ENCODE results near the gene LRRC53. TPM values are rescaled to one million over a fixed set of nuclear protein-coding genes. Genes with fewer than 3 reads are reported as not detected.

Gene LRRC53
- total RNA-seq, 4 donors from 2014 or later, result not detected

DNA sequence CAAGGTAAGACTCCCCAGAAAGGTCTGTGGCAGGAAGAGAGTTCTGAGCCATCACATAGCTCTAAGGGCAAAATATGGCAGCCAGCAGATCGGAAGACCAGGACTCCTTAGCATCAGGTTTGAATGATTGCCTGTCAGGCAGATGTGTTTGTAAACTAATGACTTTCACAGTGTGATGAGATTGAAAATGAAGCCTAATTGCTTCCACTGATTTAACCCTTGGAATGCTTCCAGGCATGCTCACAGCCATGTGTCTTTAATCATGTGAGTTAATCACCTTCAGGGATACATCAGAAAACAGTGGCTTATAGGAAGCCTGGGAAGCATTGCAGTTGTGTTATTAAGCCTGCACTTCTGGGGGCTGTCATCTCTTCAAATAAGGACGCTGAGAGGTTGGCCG lies 82.8 kb downstream of the LRRC53 start:
- no peak for DNase-seq (ENCODE audit: low spot score)
- TF ChIP-seq, protein P1, sequence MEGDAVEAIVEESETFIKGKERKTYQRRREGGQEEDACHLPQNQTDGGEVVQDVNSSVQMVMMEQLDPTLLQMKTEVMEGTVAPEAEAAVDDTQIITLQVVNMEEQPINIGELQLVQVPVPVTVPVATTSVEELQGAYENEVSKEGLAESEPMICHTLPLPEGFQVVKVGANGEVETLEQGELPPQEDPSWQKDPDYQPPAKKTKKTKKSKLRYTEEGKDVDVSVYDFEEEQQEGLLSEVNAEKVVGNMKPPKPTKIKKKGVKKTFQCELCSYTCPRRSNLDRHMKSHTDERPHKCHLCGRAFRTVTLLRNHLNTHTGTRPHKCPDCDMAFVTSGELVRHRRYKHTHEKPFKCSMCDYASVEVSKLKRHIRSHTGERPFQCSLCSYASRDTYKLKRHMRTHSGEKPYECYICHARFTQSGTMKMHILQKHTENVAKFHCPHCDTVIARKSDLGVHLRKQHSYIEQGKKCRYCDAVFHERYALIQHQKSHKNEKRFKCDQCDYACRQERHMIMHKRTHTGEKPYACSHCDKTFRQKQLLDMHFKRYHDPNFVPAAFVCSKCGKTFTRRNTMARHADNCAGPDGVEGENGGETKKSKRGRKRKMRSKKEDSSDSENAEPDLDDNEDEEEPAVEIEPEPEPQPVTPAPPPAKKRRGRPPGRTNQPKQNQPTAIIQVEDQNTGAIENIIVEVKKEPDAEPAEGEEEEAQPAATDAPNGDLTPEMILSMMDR (IDR thresholded peaks at IDR 0.05), result no peak
- no peak for ATAC-seq (ENCODE audit: low FRiP score)

DNA sequence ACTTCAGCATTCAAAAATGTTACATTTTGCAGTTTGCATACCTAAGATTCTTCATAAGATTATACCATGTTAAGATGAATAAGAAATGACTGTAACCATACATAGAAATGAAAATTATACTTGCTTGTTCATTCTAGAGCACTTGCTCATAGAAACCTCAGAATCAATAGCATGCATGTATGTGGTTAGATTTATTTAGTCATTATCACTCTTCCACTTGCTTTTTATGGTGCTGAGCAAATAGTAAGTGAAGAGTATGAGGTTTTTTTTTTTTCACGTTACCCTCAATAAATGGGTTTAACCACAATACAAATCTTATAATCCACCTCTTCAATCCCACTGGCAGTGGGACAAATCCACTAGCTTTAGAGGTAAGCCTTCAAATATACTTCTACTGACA lies 84.7 kb downstream of the LRRC53 start:
- TF ChIP-seq, protein P1 (IDR thresholded peaks at IDR 0.05), result no peak
- ATAC-seq (ENCODE audit: low FRiP score) (no peak), DNase-seq (ENCODE audit: low spot score) (no peak)

DNA sequence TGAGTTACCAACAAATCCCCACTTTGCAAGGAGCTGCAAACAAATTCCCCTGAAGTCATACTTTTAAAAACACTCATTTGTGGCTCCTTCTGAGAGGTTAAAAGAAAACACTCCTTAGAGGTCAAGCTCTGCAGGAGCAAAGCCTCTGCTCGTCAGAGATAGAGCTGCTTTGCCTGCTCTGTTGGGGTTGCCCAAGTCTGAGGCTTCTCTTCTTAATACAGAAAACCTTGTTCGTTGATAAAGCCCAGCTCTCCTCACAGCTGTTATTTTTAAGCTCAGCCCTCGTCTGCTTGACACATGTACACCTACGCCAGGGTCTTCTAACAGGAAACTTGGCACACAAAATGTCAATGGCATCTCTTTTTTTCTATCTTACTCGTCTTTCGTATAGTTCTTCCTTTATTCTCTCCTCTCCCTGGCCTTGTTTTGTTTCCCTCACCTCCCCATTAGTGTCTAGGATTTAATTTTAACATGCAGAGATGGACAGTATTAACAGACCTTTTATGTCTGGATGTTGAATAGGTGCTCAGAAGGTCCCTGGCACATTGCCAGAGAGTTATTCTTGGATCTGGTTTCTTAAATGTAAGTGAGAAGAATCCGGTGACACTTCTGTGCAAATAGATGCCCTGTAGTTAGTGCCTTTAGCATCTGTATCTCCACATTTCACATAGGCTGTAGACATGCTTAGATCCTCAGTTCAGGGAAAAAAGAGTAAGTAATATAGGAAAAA lies 86.0 kb downstream of the LRRC53 start:
- TF ChIP-seq, protein P1 (IDR thresholded peaks at IDR 0.05), result no peak
- ATAC-seq (ENCODE audit: low FRiP score), result no peak
- no peak for DNase-seq (ENCODE audit: low spot score)

GRCh38 chr1:74425676-74426075 lies 86.7 kb downstream of the LRRC53 start:
- DNase-seq (ENCODE audit: low spot score) (no peak), ATAC-seq (ENCODE audit: low FRiP score) (no peak)
- TF ChIP-seq, protein P1 (IDR thresholded peaks at IDR 0.05), result no peak

DNA sequence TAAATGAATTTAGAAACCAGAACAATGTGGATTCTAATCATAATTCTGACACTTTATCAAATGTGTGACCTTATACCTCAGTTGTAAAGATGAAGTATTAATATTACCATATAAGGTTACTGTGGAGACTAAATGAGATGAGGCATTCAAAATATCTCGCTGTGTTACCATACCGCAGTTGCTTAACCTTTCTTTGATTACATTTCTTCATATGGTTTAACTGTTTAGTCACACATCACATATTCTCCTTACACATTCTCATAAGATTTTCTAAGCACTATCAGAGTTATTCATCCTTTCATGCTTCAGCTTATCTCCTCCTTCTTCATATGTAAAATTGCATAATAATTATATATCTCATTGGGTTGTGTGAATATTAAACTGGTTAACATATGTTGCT lies 88.9 kb downstream of the LRRC53 start:
- ATAC-seq (ENCODE audit: low FRiP score) (no peak), DNase-seq (ENCODE audit: low spot score) (no peak)
- TF ChIP-seq, protein P1 (IDR thresholded peaks at IDR 0.05), result no peak

DNA sequence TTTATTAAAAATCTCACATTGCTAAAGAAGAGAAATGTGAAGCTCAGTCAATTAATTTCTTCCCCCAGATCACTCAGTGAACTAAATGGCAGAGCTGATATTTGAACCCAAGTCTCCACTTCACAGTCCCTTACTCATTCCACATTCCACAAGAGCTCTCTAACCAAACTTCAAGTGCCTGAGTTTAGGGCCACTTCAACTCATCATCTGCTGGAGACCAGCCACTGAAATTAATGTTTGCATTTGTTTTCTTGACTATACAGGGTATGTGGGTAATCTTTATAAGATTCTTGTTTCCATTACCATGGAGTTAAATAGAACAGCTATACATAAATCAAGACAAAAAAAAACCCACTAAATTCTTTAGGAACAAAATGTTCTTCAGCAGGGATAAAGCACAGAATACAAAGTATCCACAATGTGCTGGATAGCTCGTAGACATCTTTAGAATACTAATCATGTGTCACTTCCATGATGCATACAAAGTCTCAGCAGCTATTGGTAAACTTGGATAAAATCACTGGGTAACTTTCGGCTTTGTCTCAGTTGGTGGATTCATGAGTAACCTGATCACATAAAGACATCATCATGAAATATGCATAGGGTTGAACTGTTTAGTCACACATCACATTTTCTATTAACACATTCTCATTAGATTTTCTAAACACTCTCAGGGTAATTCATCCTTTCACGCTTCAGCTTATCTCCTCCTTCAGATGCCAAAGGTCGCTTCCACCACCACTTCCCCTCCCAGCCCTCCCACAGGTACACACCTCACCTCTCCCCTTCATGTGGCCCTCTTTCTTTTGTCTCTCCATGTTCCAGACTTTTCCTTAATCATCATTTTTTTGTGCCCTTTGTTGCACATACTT lies 89.8 kb downstream of the LRRC53 start:
- DNase-seq (ENCODE audit: low spot score) (no peak), ATAC-seq (ENCODE audit: low FRiP score) (no peak)
- TF ChIP-seq, protein P1 (IDR thresholded peaks at IDR 0.05), result no peak

Measured in omental fat pad (tissue), 4 donors.